IPS-18c (cell line): Measurements from ENCODE around the gene UBE2R2.
"Not testable (repeated sequence)": the region's sequence is repeated elsewhere in the genome, so short reads cannot be mapped to it uniquely, and the experiment has no call there.

Experiments
- H3K4me3 ChIP-seq: 2 replicates; pipeline ENCODE4 v1.7.0; 2013; ENCODE audit warnings: low read depth, mild to moderate bottlenecking, low read length, moderate library complexity; ENCODE audit not compliant: insufficient read depth
- H3K9me3 ChIP-seq: one replicate; pipeline ENCODE4 v1.6.1; 2013; ENCODE audit warnings: mild to moderate bottlenecking, low read length, moderate library complexity; ENCODE audit not compliant: control insufficient read depth, insufficient read depth

The UBE2R2 gene

DNA sequence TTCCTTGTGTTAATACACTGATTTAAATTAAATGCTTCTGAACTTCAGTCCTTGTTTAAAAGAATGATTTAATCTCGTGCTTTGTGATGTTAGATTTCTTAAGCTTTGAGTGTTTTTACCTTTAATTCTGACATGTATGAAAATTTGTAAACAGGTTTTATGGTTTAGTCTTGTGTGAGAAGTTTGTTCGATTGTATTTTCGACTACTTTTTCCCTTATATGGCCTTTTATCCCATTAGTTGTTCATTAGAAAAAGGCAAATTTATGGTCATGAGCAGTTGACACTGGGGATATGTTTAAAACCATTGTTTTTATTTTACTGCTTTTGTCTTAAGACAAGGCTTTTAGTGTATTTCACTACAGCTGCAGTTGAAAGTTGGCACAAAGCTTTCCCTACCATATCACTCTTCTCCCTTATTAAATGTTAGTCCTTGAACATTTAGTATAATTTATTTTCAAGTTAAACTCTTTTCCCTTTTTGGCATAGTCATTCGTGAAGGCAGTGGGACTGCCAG lies 3.3 kb downstream of the UBE2R2 start:
- Histone ChIP-seq H3K4me3 (no peak overlapping the region), H3K9me3 (no peaks in the 10 kb centered on the region)

DNA sequence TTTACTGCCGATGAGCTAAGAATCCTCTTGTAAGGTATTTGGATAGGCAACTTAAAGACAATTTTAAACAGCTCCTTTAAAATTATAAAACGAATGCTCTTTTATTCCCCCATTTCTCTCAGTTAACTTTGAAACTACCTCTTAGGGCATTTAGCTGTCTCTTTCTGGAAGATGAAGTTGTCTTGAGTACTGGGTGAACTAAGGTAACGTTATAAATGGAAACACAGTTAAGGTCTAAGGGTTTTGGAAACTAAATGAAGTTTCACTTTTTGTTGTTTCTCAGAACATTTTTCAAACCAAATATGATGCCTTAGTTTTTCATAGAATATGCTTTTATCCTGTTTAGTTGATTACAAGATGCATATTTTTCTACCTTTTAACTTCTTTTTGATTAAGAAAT lies 6.8 kb downstream of the UBE2R2 start:
- no peaks in the 10 kb centered on the region for H3K9me3 ChIP-seq
- H3K4me3 ChIP-seq, result no peak overlapping the region

DNA sequence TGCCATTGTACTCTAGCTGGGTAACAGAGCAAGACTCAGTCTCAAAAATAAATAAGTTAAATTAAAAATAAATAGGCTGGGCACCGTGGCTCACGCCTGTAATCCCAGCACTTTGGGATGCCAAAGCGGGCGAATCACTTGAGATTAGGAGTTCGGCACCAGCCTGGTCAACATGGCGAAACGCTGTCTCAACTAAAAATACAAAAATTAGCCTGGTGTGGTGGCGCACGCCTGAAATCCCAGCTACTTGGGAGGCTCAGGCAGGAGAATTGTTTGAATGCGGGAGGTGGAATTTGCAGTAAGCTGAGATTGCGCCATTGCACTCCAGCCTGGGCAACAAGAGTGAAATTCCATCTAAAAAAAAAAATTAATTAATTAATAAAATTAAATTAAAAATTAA lies 10.3 kb downstream of the UBE2R2 start:
- not testable (repeated sequence) for H3K4me3 ChIP-seq, H3K9me3 ChIP-seq

DNA sequence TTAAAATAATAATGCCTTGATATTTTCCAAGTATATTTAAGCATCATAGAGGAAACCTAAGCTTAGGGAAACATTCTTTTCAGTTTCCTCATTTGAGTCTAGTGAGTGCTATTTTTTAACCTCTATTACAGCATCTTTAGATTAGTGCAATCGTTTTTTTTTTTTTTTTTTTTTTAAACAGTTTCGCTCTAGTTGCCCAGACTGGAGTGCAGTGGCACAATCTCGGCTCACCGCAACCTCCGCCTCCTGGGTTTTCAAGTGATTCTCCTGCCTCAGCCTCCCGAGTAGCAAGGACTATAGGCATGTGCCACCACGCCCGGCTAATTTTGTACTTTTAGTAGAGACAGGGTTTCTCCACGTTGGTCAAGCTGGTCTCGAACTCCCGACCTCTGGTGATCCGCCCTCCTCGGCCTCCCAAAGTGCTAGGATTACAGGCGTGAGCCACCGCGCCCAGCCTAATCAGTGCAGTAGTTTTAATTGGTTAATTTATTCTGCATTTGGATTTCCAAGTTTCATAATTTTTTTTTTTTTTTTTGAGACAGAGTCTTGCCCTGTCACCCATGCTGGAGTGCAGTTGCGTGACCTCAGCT lies 12.8 kb downstream of the UBE2R2 start:
- not testable (repeated sequence) for H3K4me3 ChIP-seq, H3K9me3 ChIP-seq

DNA sequence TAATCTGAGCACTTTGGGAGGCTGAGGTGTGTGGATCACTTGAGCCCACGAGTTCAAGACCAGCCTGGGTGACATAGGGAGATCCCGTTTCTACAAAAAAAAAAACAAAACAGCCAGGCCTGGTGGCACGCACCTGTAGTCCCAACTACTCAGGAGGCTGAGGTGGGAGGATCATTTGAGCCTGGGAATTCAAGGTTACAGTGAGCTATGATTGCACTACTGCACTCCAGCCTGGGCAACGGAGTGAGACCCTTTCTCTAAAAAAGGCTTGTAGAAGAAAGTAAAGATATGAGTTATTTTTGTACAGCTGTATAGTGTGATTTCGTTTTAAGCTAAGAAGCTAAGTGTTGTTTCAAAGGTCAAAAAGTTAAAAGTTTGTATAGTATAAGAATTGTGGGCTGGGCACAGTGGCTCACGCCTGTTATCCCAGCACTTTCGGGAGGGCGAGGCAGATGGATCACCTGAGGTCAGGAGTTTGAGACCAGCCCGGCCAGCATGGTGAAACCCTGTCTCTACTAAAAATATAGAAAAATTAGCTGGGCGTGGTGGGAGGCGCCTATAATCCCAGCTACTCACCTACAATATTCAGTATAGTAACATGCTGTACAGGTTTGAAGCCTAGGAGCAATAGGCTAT lies 18.8 kb downstream of the UBE2R2 start:
- no peaks in the 10 kb centered on the region for H3K9me3 ChIP-seq
- no peak overlapping the region for H3K4me3 ChIP-seq

DNA sequence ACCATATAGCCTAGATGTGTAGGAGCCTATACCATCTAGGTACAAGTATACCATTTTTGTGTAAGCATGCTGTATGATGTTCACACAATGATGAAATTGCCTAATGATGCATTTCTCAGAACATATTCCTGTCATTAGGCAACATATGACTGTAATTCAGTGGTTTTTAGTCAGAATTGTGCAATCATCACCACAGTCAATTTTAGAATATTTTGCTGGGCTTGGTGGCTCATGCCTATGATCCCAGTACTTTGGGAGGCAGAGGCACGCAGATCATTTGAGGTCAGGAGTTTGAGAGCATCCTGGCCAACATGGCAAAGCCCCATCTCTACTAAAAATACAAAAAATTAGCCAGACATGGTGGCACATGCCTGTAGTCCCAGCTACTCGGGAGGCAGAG lies 19.3 kb downstream of the UBE2R2 start:
- H3K4me3 ChIP-seq, H3K9me3 ChIP-seq: not testable (repeated sequence)

DNA sequence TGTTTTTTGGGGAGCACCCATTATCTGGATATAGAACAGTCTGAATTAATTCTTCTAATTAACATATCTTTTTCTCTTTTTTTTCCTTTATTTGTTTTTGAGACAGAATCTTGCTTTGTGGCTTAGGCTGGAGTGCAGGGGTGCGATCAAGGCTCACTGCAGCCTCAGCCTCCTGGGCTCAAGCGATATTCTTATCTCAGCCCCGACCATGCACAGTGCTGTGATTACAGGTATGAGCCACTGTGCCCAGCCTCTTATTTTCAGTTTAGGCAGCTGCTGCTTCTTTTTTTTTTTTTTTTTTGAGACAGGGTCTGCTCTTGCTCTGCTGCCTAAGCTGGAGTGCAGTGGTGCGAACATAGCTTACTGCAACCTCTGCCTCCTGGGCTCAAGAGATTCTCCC lies 20.2 kb downstream of the UBE2R2 start:
- H3K4me3 ChIP-seq, result no peak overlapping the region
- H3K9me3 ChIP-seq, result no peaks in the 10 kb centered on the region

DNA sequence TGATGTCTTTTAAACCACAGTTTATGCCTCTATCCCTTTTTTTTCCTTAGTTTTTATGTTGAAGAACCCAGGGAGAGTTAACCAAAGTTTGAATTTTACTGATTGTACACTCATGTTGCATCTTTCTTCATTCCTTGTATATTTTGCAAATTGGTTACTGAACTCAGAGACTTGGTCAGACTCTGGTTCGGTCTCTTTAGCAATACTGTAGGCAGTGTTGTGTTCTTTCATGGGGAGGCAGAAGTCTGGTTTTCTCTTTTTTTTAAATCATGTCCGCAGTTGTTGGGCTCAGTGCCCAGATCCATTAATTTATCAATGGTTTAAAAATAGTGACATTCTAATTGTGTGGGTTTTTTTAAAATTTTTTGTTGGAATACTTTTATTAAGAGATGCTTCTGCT lies 23.4 kb downstream of the UBE2R2 start:
- no peaks in the 10 kb centered on the region for H3K9me3 ChIP-seq
- H3K4me3 ChIP-seq, result no peak overlapping the region

DNA sequence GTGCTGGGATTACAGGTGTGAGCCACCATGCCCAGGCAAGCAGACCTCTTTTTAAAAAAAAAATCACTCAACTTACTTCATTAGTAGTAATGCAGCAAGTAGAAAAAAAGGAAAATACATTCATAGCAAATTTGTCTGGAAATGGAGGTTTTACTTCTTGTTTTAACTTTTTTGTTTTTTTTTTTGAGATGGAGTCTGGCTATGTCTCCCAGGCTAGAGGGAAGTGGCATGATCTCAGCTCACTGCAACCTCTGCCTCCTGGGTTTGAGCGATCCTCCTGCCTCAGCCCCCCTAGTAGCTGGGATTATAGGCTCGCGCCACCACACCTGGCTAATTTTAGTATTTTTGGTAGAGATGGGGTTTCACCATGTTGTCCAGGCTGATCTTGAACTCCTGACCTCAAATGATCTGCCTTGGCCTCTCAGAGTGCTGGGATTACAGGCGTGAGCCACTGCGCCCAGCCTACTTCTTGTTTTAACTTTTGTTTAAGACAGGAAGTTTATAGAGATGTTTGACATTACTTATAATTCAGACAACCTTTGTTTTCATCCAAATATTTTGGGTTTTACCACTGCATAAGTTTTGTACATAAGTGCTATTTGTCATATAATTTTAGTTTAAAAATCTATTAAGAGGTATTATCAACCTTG lies 26.5 kb downstream of the UBE2R2 start:
- H3K4me3 ChIP-seq, result no peak overlapping the region

DNA sequence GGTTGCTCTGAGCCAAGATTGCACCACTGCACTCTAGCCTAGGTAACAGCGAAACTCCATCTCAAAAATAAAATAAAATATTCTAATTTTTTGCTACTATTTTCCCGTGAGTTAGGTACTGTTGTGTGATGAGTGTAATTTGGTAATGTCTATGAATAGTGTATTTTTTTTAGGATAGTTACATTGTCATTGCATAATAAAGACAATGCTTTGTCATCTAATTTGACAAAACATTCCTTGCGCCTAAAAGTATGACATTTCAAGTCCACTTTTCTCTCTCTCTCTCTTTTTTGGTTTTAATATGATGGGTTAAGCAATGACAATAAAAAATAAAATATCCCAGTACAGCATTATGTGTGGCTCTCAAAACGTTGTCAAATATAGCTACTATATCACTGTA lies 29.3 kb downstream of the UBE2R2 start:
- Histone ChIP-seq H3K9me3 (no peaks in the 10 kb centered on the region), H3K4me3 (no peak overlapping the region)

More for the DNA sequence above, 26.5 kb downstream of the UBE2R2 start:
- H3K9me3 ChIP-seq, result no peaks in the 10 kb centered on the region

DNA sequence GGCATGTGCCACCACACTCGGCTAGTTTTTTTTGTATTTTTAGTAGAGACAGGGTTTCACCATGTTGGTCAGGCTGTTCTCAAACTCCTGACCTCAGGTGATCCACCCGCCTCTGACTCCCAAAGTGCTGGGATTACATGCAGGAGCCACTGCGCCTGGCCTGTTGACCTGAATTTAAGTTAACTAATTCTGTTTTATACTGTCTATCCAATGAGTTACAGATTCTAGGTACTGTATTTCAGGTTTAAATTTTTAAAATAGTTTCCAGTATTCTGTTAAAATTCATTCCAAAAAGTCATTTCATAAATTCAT lies 30.9 kb downstream of the UBE2R2 start:
- not testable (repeated sequence) for H3K9me3 ChIP-seq, H3K4me3 ChIP-seq

DNA sequence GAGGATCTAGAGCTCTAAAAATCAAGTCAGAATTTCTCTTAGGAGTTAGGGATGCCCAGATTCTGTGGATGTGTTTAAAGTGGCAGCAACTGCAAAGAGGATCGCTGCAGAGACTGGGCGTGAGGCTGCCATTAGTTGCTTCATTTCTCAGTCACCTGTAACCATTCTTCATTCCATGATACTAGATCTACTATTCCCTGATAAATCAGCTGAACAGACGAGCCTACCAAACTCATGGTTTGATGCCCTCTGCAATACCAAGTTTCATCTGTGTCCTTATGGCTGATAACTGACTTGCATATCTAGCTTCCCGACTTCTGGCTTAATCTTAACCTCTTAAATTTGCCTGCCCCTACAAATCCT lies 33.3 kb downstream of the UBE2R2 start:
- Histone ChIP-seq H3K4me3 (no peak overlapping the region), H3K9me3 (no peaks in the 10 kb centered on the region)

DNA sequence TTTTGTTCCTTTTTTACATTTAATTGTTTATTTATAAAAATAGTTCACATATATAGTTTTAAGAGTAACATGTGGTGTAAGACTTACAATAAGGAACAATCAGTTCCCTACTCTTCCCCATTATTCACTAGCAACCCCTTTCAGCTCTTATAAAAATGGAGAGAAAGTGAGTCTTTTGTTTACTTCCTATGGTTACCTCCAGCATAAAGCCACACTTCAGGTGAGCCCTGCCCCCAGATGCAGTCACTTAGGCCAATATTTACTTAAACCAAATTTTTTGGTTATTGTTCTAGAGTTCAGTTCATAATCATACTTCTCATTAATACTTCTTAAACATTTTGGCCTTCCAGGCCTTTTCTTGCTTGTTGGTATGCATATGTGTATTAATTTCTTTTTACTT lies 33.7 kb downstream of the UBE2R2 start:
- H3K4me3 ChIP-seq, result no peak overlapping the region
- no peaks in the 10 kb centered on the region for H3K9me3 ChIP-seq

DNA sequence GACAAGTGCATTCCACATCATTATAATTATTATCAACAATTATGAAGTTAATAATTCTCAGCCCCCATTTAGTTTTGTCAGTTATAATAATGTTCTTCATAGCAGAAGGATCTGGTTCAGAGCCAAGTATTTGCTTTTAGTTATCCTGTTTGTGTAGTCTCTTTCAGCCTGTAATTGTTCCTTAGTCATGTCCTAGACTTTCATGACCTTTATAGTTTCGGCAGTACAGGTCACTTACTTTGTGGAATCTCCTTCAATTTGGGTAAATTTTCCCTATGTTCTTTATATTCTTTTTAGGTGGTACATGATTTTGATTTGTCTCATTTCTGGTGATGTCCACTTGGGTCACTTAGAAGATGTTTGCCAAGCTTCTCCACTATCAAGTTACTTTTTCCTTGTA lies 34.3 kb downstream of the UBE2R2 start:
- H3K9me3 ChIP-seq, result no peaks in the 10 kb centered on the region
- no peak overlapping the region for H3K4me3 ChIP-seq

DNA sequence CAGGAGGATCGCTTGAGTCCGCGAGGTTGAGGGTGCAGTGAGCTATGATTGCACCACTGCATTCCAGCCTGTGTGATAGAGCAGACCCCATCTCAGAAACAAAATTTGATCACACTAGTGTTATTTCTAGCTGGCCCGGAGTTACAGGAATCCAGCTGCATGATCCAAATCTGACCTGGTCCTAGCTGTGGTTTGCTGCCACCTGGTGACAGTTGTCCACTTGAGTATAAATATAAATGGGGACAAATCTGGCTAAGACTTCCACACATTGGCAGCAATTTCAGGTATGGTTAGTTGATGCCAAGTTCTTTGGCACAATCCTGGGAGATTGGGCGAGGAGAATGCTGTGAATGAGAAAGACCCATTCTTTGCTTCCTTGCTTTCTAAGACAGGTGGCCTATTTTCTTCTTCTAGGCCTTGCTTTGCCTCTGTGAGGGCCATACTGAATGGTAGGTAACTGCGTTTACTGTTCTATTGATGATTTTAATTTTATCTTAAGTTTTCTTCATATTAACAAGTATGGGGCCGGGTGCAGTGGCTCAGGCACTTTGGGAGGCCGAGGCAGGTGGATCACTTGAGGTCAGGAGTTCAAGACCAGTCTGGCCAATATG lies 35.4 kb downstream of the UBE2R2 start:
- no peak overlapping the region for H3K4me3 ChIP-seq
- H3K9me3 ChIP-seq, result no peaks in the 10 kb centered on the region

DNA sequence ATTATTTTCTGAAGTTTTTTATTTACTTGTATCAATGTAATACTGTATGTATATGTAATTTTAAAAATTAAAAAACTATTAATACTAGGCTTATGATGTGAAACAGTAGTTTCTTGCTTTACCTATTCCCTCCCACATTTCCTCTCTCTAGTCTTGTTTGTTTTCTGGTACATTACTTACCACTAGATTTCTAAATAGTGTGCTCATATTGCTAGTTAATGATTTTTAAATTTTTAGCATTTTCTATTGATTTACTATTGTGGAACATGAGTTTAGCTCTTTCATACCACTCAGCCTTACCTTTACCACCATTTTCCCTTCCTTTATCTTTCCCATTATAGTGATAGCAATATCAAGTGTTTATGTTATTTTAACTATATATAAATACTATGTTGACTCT lies 39.3 kb downstream of the UBE2R2 start:
- H3K9me3 ChIP-seq, result no peaks in the 10 kb centered on the region
- H3K4me3 ChIP-seq, result no peak overlapping the region

DNA sequence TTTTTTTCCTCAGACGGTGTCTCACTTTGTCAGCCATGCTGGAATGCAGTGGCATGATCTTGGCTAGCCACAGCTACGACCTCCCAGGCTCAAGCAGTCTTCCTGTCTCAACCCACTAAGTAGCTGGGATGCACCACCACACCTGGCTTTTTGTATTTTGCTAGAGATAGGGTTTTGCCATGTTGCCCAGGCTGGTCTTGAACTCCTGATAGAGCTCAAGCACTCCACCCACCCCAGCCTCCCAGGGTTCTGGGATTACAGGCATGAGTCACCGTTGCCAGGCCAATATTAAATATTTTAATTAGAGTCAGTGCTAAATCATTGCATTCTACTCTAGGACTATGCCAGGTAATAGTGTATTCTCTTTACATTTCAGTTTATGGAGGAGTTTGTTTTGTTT lies 41.5 kb downstream of the UBE2R2 start:
- Histone ChIP-seq H3K4me3 (no peak overlapping the region), H3K9me3 (no peaks in the 10 kb centered on the region)

DNA sequence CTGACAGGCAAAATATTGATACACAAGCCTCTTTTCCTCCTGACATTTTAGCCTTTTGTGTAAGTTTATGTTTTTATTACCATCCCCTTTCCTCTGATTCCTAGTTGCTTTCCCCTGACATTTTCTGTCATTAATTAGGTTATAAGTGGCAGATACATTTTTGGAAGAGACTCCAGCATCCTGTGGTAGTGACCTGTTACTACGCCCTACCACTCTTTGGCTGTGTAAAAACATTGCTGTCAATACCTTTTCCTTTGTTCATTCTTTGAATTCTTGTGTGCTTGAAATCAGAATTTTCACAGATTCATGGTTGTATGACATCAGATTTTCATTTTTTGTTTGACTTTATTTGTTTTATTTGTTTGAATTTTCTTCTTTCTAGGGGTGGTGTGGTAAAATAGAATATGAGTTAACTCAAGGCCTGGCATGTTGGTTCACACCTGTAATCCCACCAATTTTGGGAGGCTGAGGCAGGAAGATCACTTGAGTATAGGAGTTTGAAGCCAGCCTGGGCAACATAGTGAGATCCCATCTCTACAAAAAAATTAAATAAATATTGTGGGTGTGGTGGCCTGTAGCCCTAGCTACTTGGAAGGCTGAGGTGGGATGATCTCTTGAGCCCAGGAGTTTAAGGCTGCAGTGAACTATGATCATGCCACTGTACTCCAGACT lies 43.4 kb downstream of the UBE2R2 start:
- Histone ChIP-seq H3K4me3 (no peak overlapping the region), H3K9me3 (no peaks in the 10 kb centered on the region)
